HepG2 (cell line): ENCODE measurements around the gene DISP2. TPM values are rescaled to one million over a fixed set of nuclear protein-coding genes. Genes with fewer than 3 reads are reported as not detected.
A peak's percentile ranks its signal among the peaks of the same experiment; 100 is the strongest.

Experiments
- AKAP8 ChIP-seq: sonication (generic); formaldehyde crosslinking; IDR thresholded peaks from 2 replicates; pipeline ENCODE4 v1.5.1; 2020; ENCODE audit warnings: mild to moderate bottlenecking, missing genetic modification reagents
- BRD4 ChIP-seq: sonication (generic); formaldehyde crosslinking; IDR thresholded peaks from 2 replicates; pipeline ENCODE4 v1.4.0; 2020; ENCODE audit warnings: missing genetic modification reagents
- DDIT3 ChIP-seq: sonication (generic); formaldehyde crosslinking; IDR thresholded peaks from 2 replicates; pipeline ENCODE4 v1.4.0; 2020; ENCODE audit warnings: mild to moderate bottlenecking, missing genetic modification reagents
- ELF3 ChIP-seq: IDR thresholded peaks from 2 replicates; pipeline ENCODE4 v1.6.1; 2016; ENCODE audit warnings: missing genetic modification reagents, missing compliant biosample characterization
- ETV6 ChIP-seq: sonication (generic); formaldehyde crosslinking; conservative IDR thresholded peaks from 2 replicates; pipeline ENCODE4 v1.4.0; 2020; ENCODE audit warnings: missing genetic modification reagents
- GZF1 ChIP-seq: sonication (generic); formaldehyde crosslinking; IDR thresholded peaks from 2 replicates; pipeline ENCODE4 v1.5.1; 2020; ENCODE audit warnings: mild to moderate bottlenecking, missing genetic modification reagents
- KLF13 ChIP-seq: sonication (generic); formaldehyde crosslinking; IDR thresholded peaks from 2 replicates; pipeline ENCODE4 v1.4.0; 2020; ENCODE audit warnings: mild to moderate bottlenecking, missing genetic modification reagents
- KLF15 ChIP-seq: sonication (generic); formaldehyde crosslinking; IDR thresholded peaks from 2 replicates; pipeline ENCODE4 v1.8.1; 2023; ENCODE audit warnings: borderline replicate concordance, mild to moderate bottlenecking, inconsistent platforms, missing genetic modification reagents, mixed read lengths
- KLF9 ChIP-seq: IDR thresholded peaks from 2 replicates; pipeline ENCODE4 v1.6.1; 2016; ENCODE audit warnings: low read depth
- NFATC3 ChIP-seq: sonication (generic); formaldehyde crosslinking; IDR thresholded peaks from 2 replicates; pipeline ENCODE4 v1.5.1; 2020; ENCODE audit warnings: mild to moderate bottlenecking, missing genetic modification reagents
- NR3C1 ChIP-seq: sonication (generic); formaldehyde crosslinking; IDR thresholded peaks from 2 replicates; pipeline ENCODE4 v1.4.0; 2020; ENCODE audit warnings: missing genetic modification reagents
- POLR2A ChIP-seq, 2 experiments: IDR thresholded peaks; 2 replicates each; pipeline ENCODE4 v1.6.1; 2011; ENCODE audit warnings: low read depth in 2 of 2, low read length in 2 of 2, mild to moderate bottlenecking in 1 of 2, moderate library complexity in 1 of 2; ENCODE audit not compliant: insufficient read depth in 1 of 2
- PRPF4 ChIP-seq: fragments of 200-400 bp; formaldehyde crosslinking; IDR thresholded peaks from 2 replicates; pipeline ENCODE4 v1.6.1; 2016; ENCODE audit warnings: low read length, low read depth; ENCODE audit not compliant: poor library complexity, severe bottlenecking
- SNAPC2 ChIP-seq: sonication (generic); formaldehyde crosslinking; IDR thresholded peaks from 2 replicates; pipeline ENCODE4 v1.8.1; 2022; ENCODE audit warnings: mild to moderate bottlenecking, missing genetic modification reagents
- ZBTB21 ChIP-seq: sonication (generic); formaldehyde crosslinking; IDR thresholded peaks from 2 replicates; pipeline ENCODE4 v1.4.0; 2020; ENCODE audit warnings: missing genetic modification reagents
- ZIK1 ChIP-seq: sonication (generic); formaldehyde crosslinking; IDR thresholded peaks from 2 replicates; pipeline ENCODE4 v1.5.0; 2020; ENCODE audit warnings: mild to moderate bottlenecking, low read depth, missing genetic modification reagents, borderline replicate concordance
- ZNF274 ChIP-seq: sonication (generic); formaldehyde crosslinking; IDR thresholded peaks from 2 replicates; pipeline ENCODE4 v1.5.1; 2020; ENCODE audit warnings: mild to moderate bottlenecking, missing genetic modification reagents
- ZNF30 ChIP-seq: sonication (generic); formaldehyde crosslinking; IDR thresholded peaks from 2 replicates; pipeline ENCODE4 v1.5.0; 2020; ENCODE audit warnings: mild to moderate bottlenecking, missing genetic modification reagents
- ZNF318 ChIP-seq: sonication (generic); formaldehyde crosslinking; IDR thresholded peaks from 2 replicates; pipeline ENCODE4 v1.4.0; 2020; ENCODE audit warnings: mild to moderate bottlenecking, missing genetic modification reagents
- ZNF530 ChIP-seq: sonication (generic); formaldehyde crosslinking; IDR thresholded peaks from 2 replicates; pipeline ENCODE4 v1.5.0; 2020; ENCODE audit warnings: low read depth, mild to moderate bottlenecking, missing genetic modification reagents
- polyA plus RNA-seq, 8 experiments: library from polyadenylated mRNA; depleted of rRNA in 3 of 8; stranded (reverse) in 7 of 8; unstranded in 1 of 8; fragments of >200 nt; fragmentation: Illumina TruSeq in 4 of 8; extraction: Trizol in 4 of 8; gene quantifications; 2 replicates each; pipeline versions ENCODE4 v1.2.1 to v1.2.3, GENCODE V29; 2011 to 2016; ENCODE audit warnings: low read depth in 4 of 8, missing spikeins in 1 of 8, mixed read lengths in 1 of 8; ENCODE audit not compliant: insufficient read depth in 1 of 8
- total RNA-seq, 5 experiments: library from RNA; depleted of rRNA; stranded (reverse); fragments of >200 nt; fragmentation: Illumina TruSeq; extraction: Trizol; gene quantifications; 2 replicates each; pipeline ENCODE4 v1.2.3, GENCODE V29; 2016; ENCODE audit warnings: low read depth in 1 of 5
- TF ChIP-seq, protein P1 (sequence below): sonication (generic); formaldehyde crosslinking; conservative IDR thresholded peaks from 2 replicates; pipeline ENCODE4 v1.4.0; 2020; ENCODE audit warnings: missing genetic modification reagents

DISP2 gene
- total and polyA plus RNA-seq, 2 of the 13 experiments (the other 11 are each of a cell fraction or from before 2014, with no cell fraction given), result 0.09 to 0.32 TPM

DNA sequence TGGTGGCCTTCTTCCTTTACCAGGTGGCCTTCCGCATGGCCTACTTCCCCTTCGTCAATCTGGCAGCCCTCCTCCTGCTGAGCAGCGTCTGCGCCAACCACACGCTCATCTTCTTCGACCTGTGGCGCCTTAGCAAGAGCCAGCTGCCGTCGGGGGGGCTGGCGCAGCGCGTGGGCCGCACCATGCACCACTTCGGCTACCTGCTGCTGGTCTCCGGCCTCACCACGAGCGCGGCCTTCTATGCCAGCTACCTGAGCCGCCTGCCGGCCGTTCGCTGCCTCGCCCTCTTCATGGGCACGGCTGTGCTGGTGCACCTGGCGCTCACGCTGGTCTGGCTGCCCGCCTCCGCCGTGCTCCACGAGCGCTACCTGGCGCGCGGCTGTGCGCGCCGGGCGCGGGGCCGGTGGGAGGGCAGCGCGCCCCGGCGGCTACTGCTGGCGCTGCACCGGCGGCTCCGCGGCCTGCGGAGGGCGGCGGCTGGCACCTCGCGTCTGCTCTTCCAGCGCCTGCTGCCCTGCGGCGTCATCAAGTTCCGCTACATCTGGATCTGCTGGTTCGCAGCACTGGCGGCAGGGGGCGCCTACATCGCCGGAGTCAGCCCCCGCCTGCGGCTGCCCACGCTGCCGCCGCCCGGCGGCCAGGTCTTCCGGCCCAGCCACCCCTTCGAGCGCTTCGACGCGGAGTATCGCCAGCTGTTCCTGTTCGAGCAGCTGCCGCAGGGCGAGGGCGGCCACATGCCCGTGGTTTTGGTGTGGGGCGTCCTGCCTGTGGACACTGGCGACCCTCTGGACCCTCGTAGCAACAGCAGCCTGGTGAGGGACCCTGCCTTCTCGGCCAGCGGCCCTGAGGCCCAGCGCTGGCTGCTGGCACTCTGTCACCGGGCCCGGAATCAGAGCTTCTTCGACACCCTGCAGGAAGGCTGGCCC lies 9.9 kb downstream of the DISP2 start (continued):
- TF ChIP-seq, protein P1, sequence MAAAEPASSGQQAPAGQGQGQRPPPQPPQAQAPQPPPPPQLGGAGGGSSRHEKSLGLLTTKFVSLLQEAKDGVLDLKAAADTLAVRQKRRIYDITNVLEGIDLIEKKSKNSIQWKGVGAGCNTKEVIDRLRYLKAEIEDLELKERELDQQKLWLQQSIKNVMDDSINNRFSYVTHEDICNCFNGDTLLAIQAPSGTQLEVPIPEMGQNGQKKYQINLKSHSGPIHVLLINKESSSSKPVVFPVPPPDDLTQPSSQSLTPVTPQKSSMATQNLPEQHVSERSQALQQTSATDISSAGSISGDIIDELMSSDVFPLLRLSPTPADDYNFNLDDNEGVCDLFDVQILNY (CRISPR knock-in tag), result peak; percentile 80
- TF ChIP-seq ZNF318 (no peak), PRPF4 (no peak), ZNF30 (CRISPR knock-in tag) (peak; percentile 94), ZNF530 (CRISPR knock-in tag) (no peak), ELF3 (CRISPR knock-in tag) (peak; percentile 77), NFATC3 (peak; percentile 89; the same call in 1 of the 2 replicates), GZF1 (CRISPR knock-in tag) (peak; percentile 29; the same call in 1 of the 2 replicates), ZBTB21 (CRISPR knock-in tag) (no peak), NR3C1 (CRISPR knock-in tag) (no peak), ETV6 (CRISPR knock-in tag) (peak; percentile 95), BRD4 (CRISPR knock-in tag) (0 out of 2 replicates have a peak, but pooled peaks have one; percentile 39), KLF9 (CRISPR knock-in tag) (peak; percentile 83; the same call in 1 of the 2 replicates), KLF15 (CRISPR knock-in tag) (peak; percentile 96; the same call in 1 of the 2 replicates), ZIK1 (CRISPR knock-in tag) (peak; percentile 97), POLR2A (IDR thresholded peaks at IDR 0.05; ENCODE audit: insufficient read depth in 1 of 2, low read depth in 2 of 2, low read length in 2 of 2) (no peak), DDIT3 (CRISPR knock-in tag) (0 out of 2 replicates have a peak, but pooled peaks have one; percentile 56), SNAPC2 (CRISPR knock-in tag) (peak; percentile 92), KLF13 (CRISPR knock-in tag) (peak; percentile 60; the same call in 1 of the 2 replicates), AKAP8 (CRISPR knock-in tag) (peak; percentile 72; the same call in 1 of the 2 replicates), ZNF274 (CRISPR knock-in tag) (peak; percentile 97)
